CD4-positive, alpha-beta T cell treated with Interleukin-12 subunit alpha and Interleukin-12 subunit beta, for 1 hour (primary cell): ENCODE data around the gene MIA3.
"Not testable (repeated sequence)": the region's sequence is repeated elsewhere in the genome, so short reads cannot be mapped to it uniquely, and the experiment has no call there.

Experiments used
- DNase-seq: peaks from one replicate; pipeline ENCODE4 v3.0.0-alpha.2; 2020

The MIA3 gene, protein sequence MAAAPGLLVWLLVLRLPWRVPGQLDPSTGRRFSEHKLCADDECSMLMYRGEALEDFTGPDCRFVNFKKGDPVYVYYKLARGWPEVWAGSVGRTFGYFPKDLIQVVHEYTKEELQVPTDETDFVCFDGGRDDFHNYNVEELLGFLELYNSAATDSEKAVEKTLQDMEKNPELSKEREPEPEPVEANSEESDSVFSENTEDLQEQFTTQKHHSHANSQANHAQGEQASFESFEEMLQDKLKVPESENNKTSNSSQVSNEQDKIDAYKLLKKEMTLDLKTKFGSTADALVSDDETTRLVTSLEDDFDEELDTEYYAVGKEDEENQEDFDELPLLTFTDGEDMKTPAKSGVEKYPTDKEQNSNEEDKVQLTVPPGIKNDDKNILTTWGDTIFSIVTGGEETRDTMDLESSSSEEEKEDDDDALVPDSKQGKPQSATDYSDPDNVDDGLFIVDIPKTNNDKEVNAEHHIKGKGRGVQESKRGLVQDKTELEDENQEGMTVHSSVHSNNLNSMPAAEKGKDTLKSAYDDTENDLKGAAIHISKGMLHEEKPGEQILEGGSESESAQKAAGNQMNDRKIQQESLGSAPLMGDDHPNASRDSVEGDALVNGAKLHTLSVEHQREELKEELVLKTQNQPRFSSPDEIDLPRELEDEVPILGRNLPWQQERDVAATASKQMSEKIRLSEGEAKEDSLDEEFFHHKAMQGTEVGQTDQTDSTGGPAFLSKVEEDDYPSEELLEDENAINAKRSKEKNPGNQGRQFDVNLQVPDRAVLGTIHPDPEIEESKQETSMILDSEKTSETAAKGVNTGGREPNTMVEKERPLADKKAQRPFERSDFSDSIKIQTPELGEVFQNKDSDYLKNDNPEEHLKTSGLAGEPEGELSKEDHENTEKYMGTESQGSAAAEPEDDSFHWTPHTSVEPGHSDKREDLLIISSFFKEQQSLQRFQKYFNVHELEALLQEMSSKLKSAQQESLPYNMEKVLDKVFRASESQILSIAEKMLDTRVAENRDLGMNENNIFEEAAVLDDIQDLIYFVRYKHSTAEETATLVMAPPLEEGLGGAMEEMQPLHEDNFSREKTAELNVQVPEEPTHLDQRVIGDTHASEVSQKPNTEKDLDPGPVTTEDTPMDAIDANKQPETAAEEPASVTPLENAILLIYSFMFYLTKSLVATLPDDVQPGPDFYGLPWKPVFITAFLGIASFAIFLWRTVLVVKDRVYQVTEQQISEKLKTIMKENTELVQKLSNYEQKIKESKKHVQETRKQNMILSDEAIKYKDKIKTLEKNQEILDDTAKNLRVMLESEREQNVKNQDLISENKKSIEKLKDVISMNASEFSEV (N-terminal part only)

GRCh38 chr1:222618001-222618879, at the start of gene MIA3:
Gene MIA3 (plus strand): TSS chr1:222618097. CDS start chr1:222618111, 14 bp downstream.
- peak; percentile 51 for DNase-seq

GRCh38 chr1:222570837-222571236, 47.1 kb upstream of the MIA3 start:
- no peak for DNase-seq

DNA sequence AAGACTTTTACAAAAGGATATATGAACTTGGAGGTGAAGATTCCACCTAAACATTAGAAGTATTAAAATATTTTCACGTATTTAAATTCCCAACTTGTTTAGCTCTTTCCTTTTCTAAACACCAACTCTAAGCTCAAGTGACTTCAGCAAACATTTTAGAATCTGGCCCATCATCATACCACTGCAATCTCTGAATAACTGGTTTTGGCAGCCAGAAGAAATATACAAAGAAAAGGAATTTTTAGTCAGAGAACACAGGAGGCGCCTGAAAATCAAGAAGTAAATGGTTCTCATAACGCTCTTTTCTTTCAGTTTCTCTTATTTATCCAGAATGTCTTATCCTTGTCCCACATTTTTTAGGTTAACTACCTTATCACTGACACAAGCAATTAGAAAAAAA, 38.6 kb upstream of the MIA3 start:
- no peak for DNase-seq

DNA sequence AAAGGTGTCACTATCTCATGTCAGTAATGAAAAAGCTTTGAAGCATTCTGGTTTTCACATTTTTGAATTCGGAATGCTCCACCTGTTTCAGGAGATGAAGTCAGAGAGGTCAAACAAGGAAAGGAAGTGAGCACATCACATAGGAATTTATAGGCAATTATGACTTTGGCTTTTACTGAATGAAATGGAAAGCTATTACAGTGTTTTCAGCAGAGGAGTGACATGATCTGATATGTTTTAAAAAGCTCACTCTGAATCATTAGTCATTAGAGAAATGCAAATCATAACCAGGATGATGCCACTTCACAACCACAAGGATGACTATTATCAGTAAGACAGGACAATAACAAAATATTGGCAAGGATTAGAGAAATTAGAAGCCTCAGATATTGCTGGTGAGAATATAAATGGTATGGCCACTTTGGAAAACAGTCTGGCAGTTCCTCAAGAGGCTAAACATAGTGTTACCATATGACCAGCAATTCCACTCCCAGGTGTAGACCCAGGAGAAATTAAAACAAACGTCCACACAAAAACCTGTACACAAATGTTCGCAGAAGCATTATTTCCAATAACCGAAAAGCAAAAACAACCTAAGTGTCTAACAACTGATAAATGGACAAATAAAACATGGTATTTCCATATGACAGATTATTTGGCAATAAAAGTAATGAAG, 35.7 kb upstream of the MIA3 start:
- DNase-seq, result no peak

- no peak for DNase-seq
Observed at GRCh38 chr1:222583079-222583478, 34.8 kb upstream of the MIA3 start.

DNA sequence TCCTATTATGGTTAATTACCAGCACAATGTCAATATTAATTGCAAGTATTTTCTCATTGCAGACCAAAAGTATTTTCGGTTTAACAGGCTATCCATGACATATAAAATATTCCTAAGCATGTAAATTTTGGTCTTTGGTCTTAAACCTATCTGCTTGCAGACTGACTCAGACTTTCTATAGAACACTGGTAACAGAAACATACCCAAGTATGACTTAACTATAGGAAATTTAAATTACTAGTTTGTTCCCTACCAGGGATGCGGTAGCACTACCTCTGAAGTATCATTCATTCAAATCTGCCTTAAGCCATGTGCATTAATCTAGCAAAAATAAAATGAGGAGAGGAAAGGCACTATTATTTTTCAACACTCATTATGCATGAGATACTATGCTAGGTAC, 31.1 kb upstream of the MIA3 start:
- DNase-seq, result no peak

GRCh38 chr1:222588135-222588534, 29.8 kb upstream of the MIA3 start:
- no peak for DNase-seq

DNA sequence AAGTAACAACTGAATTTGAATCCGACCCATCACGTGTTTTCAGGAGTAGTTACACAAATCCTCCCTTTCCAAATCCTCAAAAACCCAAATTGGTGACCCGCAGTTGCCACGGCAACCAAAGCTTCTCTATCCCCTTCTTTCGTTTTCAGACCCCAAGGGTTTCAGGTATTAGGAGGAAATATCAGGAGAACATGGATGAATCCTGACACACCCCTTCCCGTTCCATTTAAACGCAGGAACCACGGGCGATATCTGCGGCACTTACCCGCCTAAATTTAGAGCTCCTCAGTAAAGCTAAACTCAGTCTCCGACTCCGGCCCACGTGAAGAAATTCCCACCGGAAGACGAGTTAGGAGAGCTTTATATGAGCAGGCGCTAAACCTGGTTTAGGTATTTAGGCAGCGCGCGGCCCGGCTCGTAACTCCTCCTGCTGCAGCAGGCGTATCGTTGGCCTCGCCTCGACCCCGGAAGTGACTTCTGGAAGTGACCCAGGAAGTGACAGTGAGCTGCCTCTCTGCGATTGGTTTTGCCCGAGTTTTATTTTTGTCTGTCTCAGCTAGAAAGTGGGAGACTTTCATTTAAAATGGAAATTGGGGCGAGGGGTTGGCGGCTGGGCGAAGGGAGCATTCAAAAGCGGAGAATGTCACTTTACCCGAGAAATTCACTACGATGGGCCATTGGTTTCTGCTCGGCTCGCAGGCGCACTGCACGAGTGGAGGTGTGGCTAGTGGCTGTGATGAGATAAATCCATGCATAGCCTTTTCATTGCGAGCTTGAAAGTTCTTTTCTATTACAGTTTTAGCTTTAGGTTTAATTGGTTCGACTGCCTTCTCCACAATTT, 28.2 kb upstream of the MIA3 start, which contains the start of gene TAF1A:
TAF1A (minus strand) TSS at position 472 of the 841 bp plus-strand sequence.
- DNase-seq, result peak; percentile 86

DNA sequence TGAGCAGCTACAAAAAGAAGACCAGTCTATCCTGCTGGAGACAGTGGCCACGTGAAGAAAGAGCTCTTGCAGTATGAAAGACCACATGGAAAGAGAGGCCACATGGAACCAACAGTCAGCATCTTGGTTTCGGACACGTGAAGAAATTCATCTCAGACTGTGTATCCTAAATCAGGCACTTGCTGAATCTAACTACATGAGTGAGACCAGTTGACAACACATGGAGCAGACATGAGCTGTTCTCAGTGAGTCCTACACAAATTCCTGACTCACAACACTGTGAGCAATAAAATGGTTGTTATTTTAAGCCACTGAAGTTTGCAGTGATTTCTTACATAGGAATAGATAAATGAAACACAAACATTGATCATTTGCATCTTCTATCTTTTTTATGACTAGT, 25.7 kb upstream of the MIA3 start:
- no peak for DNase-seq

GRCh38 chr1:222594789-222595188, 23.1 kb upstream of the MIA3 start:
- no peak for DNase-seq

DNA sequence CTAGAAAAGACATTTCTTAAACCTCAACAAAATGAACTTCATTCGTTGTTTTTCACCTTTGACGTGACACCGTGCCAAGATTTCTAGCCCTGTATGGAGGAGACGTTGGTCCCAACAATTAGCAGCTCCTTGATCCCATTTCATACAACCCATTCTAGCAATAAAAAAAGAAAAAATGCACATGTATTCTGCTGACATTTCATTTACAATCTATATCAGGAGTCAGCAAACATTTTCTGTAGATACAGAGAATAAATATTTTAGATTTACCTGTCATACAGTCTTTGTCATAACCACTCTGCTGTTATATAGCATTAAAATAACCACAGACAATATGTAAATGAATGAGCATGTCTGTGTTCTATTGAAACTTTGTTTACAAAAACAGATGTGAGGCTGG, 21.2 kb upstream of the MIA3 start:
- DNase-seq, result no peak

DNA sequence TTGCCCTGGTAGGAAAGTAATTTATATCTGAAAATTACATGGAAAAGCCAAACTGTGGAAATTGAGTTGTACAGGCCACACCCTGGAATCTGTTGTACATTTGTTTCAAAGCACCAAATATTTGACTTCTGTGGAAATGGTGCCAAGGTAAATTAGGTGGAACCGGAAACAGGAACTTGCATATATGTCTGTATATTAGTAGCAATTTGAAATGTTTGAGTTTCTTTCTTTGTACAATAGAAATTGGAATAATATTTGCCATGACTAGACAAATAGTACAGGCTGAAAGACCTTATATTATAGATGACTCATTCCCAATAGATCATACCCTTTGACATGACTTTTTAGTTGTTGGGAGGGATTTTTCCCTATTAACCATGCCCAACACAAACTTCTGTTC, 17.6 kb upstream of the MIA3 start:
- no peak for DNase-seq

GRCh38 chr1:222601257-222601656, 16.6 kb upstream of the MIA3 start:
- no peak for DNase-seq

GRCh38 chr1:222606757-222607156, 11.1 kb upstream of the MIA3 start:
- no peak for DNase-seq

- DNase-seq, result not testable (repeated sequence)
Observed at GRCh38 chr1:222609111-222609510, 8.8 kb upstream of the MIA3 start.

DNA sequence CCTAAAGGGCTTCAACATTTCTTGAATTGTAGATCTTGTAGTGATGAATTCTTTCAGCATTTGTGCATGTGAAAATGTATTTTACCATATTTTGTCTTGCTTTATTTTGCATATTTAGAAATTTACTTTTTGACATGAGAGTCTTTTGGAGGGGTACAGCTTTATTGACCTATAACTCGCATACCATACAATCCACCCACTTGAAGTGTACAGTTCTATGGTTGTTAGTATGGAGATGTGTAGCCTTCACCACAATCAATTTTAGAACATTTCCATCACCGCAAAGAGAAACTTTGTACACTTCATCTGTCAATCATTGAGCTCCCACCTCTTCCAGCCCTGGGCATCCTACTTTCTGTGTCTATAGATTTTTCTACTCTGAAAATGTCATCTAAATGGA, 7.2 kb upstream of the MIA3 start:
- no peak for DNase-seq

- DNase-seq, result no peak
Observed at GRCh38 chr1:222613627-222614026, 4.3 kb upstream of the MIA3 start.

DNA sequence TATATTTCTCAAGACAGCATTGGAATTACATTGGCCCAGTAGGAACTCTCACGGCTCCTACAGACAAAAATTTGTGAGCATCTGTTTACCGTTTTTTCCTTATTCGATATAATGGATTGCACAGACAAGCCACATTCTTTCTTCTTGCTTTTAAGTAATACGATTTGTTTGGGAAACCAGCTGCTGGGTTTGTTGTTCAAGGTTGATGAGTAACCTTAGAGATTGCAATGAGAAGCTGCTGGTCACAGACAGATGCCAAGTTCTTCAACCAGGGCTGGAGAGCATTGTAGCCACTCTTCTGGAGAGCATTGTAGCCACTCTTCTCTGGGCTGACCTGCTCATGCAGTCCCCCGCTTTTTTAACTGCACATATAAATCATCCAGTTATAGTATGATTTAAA, 1.4 kb upstream of the MIA3 start:
- DNase-seq, result no peak

- DNase-seq, result peak; percentile 96
Observed at GRCh38 chr1:222617367-222617951, 438 bp upstream of the MIA3 start.
